GM21390 (cell line): ENCODE results near the gene LRP1.

Experiments used
- ATAC-seq: cut with Tn5 transposase; IDR thresholded peaks from one replicate; pipeline ENCODE4 v1.9.1; 2021; ENCODE audit not compliant: unreplicated experiment

Gene LRP1

GRCh38 chr12:57190037-57190436 is 61.8 kb downstream of the LRP1 start:
- no peak for ATAC-seq

- ATAC-seq = no peak
Measured at GRCh38 chr12:57190821-57191220, 62.5 kb downstream of the LRP1 start.

- no peak for ATAC-seq
Measured at GRCh38 chr12:57191410-57191809, 63.1 kb downstream of the LRP1 start.

- no peak for ATAC-seq
Measured at GRCh38 chr12:57192920-57193319, 64.6 kb downstream of the LRP1 start.

GRCh38 chr12:57193706-57194245 is 65.5 kb downstream of the LRP1 start:
- no peak for ATAC-seq

- ATAC-seq = no peak
Measured at GRCh38 chr12:57194253-57194652, 66.0 kb downstream of the LRP1 start.

- ATAC-seq = no peak
Measured at GRCh38 chr12:57195186-57195585, 66.9 kb downstream of the LRP1 start.

- no peak for ATAC-seq
Measured at GRCh38 chr12:57195611-57196371, 67.5 kb downstream of the LRP1 start.

GRCh38 chr12:57196439-57196838 is 68.2 kb downstream of the LRP1 start:
- ATAC-seq = no peak

GRCh38 chr12:57196956-57197355 is 68.7 kb downstream of the LRP1 start:
- ATAC-seq = no peak

GRCh38 chr12:57198329-57198728 is 70.0 kb downstream of the LRP1 start:
- ATAC-seq = no peak

- ATAC-seq = no peak
Measured at GRCh38 chr12:57199191-57199590, 70.9 kb downstream of the LRP1 start.

GRCh38 chr12:57200497-57200896 is 72.2 kb downstream of the LRP1 start:
- no peak for ATAC-seq

- no peak for ATAC-seq
Measured at GRCh38 chr12:57201219-57201618, 72.9 kb downstream of the LRP1 start.

GRCh38 chr12:57201631-57202030 is 73.3 kb downstream of the LRP1 start:
- ATAC-seq = no peak

- no peak for ATAC-seq
Measured at GRCh38 chr12:57202321-57202720, 74.0 kb downstream of the LRP1 start.

GRCh38 chr12:57203201-57203600 is 74.9 kb downstream of the LRP1 start:
- ATAC-seq = no peak

- no peak for ATAC-seq
Measured at GRCh38 chr12:57203791-57204190, 75.5 kb downstream of the LRP1 start.

GRCh38 chr12:57204454-57204853 is 76.2 kb downstream of the LRP1 start:
- no peak for ATAC-seq

- no peak for ATAC-seq
Measured at GRCh38 chr12:57205186-57205585, 76.9 kb downstream of the LRP1 start.

- no peak for ATAC-seq
Measured at GRCh38 chr12:57205931-57206330, 77.6 kb downstream of the LRP1 start.

GRCh38 chr12:57207731-57208630 is 79.7 kb downstream of the LRP1 start:
- ATAC-seq = no peak
